Adrenal gland (tissue), 5 donors: ENCODE measurements around the gene WSCD2.

ENCODE experiments used
- CTCF ChIP-seq, 6 experiments: fragments of 450-650 bp in 4 of 6; fragments of 200-600 bp in 2 of 6; sonication (generic) in 1 of 6; IDR thresholded peaks; 1 replicate in 5 of 6; 2 replicates in 1 of 6; pipeline versions ENCODE4 v1.5.1 to v1.8.0; 2016 to 2021; ENCODE audit warnings: antibody characterized with exemption in 6 of 6, mild to moderate bottlenecking in 2 of 6, moderate library complexity in 1 of 6
- POLR2A ChIP-seq, 2 donors: fragments of 450-650 bp; IDR thresholded peaks; one replicate each; pipeline ENCODE4 v1.6.1; 2017; ENCODE audit warnings: antibody characterized with exemption in 2 of 2, mild to moderate bottlenecking in 2 of 2, moderate library complexity in 1 of 2
- donor health status: DM: no; HTN: no; CAD: no.

DNA sequence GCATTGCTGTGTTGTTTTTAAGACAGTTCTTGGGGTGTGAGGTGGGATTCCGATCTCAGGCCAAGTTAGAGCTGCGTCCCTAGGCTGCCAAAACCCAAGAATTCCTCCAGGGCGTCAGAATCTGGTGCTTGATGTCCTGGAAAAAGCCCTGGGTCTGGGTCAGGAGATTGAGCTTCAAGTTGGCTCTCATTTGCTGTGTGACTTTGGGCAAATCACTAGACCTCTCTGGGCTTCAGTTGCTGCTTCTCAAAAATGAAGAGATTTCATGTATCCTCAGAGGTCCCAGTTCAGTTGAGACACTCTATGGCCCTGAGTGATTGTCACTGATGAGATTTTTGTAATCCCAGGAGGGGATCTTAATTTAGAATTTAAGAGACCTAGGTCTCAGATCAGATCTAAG lies 1.9 kb downstream of the WSCD2 start:
- no peak for TF ChIP-seq CTCF (IDR thresholded peaks at IDR 0.05)
- TF ChIP-seq POLR2A (IDR thresholded peaks at IDR 0.05) = no peak
